NT2/D1 (cell line): ENCODE results near the gene TRIM10.

ENCODE experiments used
- SUZ12 ChIP-seq: IDR thresholded peaks from 2 replicates; pipeline ENCODE4 v1.6.1; 2011; ENCODE audit not compliant: insufficient read length, insufficient read depth; ENCODE audit errors: extremely low read depth
- YY1 ChIP-seq: IDR thresholded peaks from 2 replicates; pipeline ENCODE4 v1.6.1; 2011; ENCODE audit not compliant: insufficient read length, insufficient read depth
- ZNF274 ChIP-seq: IDR thresholded peaks from 2 replicates; pipeline ENCODE4 v1.6.1; 2011; ENCODE audit warnings: mild to moderate bottlenecking, low read depth, low read length

- TF ChIP-seq ZNF274 (no peak), YY1 (no peak), SUZ12 (no peak)
These were observed 17.8 kb upstream of the TRIM10 start for GRCh38 chr6:30178837-30179236.
